AG08396 (cell line): Measurements from ENCODE around the gene BRD3.
"Not testable (repeated sequence)": the region's sequence is repeated elsewhere in the genome, so short reads cannot be mapped to it uniquely, and the experiment has no call there.

Experiments
- DNase-seq: peaks from one replicate; pipeline ENCODE4 v3.0.0; 2012; ENCODE audit warnings: low spot score, mixed read lengths

BRD3 gene

GRCh38 chr9:133993635-133994253 is 74.1 kb downstream of the BRD3 start:
- no peak for DNase-seq

GRCh38 chr9:133992780-133993634 is 74.8 kb downstream of the BRD3 start:
- peak; percentile 91 for DNase-seq

- peak; percentile 74 for DNase-seq
Measured at GRCh38 chr9:133991964-133992779, 75.7 kb downstream of the BRD3 start, which contains the start of gene VAV2. VAV2 (minus strand) TSS chr9:133992324; CDS start chr9:133992278, 46 bp downstream.

GRCh38 chr9:133991214-133991921 is 76.5 kb downstream of the BRD3 start:
- peak; percentile 43 for DNase-seq

- DNase-seq: peak; percentile 76
Measured at GRCh38 chr9:133990366-133991213, 77.2 kb downstream of the BRD3 start.

- no peak for DNase-seq
Measured at GRCh38 chr9:133989625-133990365, 78.0 kb downstream of the BRD3 start.

- DNase-seq: not testable (repeated sequence)
Measured at GRCh38 chr9:133988771-133989170, 79.1 kb downstream of the BRD3 start.

GRCh38 chr9:133987946-133988665 is 79.7 kb downstream of the BRD3 start:
- DNase-seq: no peak

GRCh38 chr9:133987446-133987788 is 80.4 kb downstream of the BRD3 start:
- DNase-seq: no peak

GRCh38 chr9:133986774-133987445 is 80.9 kb downstream of the BRD3 start:
- no peak for DNase-seq

GRCh38 chr9:133986061-133986460 is 81.8 kb downstream of the BRD3 start:
- DNase-seq: no peak

- no peak for DNase-seq
Measured at GRCh38 chr9:133982971-133983720, 84.7 kb downstream of the BRD3 start.

- DNase-seq: no peak
Measured at GRCh38 chr9:133981958-133982681, 85.7 kb downstream of the BRD3 start.

- no peak for DNase-seq
Measured at GRCh38 chr9:133981589-133981957, 86.3 kb downstream of the BRD3 start.

- no peak for DNase-seq
Measured at GRCh38 chr9:133980864-133981588, 86.8 kb downstream of the BRD3 start.
